Measurements from ENCODE around the gene ANKRD10.
"Not testable (repeated sequence)": the region's sequence is repeated elsewhere in the genome, so short reads cannot be mapped to it uniquely, and the experiment has no call there.

The ANKRD10 gene

GRCh38 chr13:110850840-110851239 lies 64.0 kb downstream of the ANKRD10 start:
- no peak for DNase-seq (ENCODE audit: extremely low read depth, low read depth)
- TF ChIP-seq CTCF (IDR thresholded peaks at IDR 0.05; ENCODE audit: low read depth, low read length, missing control alignments): no peak
- no peak overlapping the region for H3K4me3 ChIP-seq (replicated peaks; ENCODE audit: low read depth, low read length)

- no peak for DNase-seq (ENCODE audit: extremely low read depth, low read depth)
- H3K4me3 ChIP-seq (replicated peaks; ENCODE audit: low read depth, low read length): no peak overlapping the region
- TF ChIP-seq CTCF (IDR thresholded peaks at IDR 0.05; ENCODE audit: low read depth, low read length, missing control alignments): no peak
These were observed 64.9 kb downstream of the ANKRD10 start for GRCh38 chr13:110850006-110850405.

- no peak for TF ChIP-seq CTCF (IDR thresholded peaks at IDR 0.05; ENCODE audit: low read depth, low read length, missing control alignments)
- no peak for DNase-seq (ENCODE audit: extremely low read depth, low read depth)
- H3K4me3 ChIP-seq (replicated peaks; ENCODE audit: low read depth, low read length): no peak overlapping the region
These were observed 69.3 kb downstream of the ANKRD10 start for GRCh38 chr13:110845520-110845919.

GRCh38 chr13:110841846-110842245 lies 73.0 kb downstream of the ANKRD10 start:
- no peak for TF ChIP-seq CTCF (IDR thresholded peaks at IDR 0.05; ENCODE audit: low read depth, low read length, missing control alignments)
- DNase-seq (ENCODE audit: extremely low read depth, low read depth): no peak
- no peak overlapping the region for H3K4me3 ChIP-seq (replicated peaks; ENCODE audit: low read depth, low read length)

- DNase-seq (ENCODE audit: extremely low read depth, low read depth): no peak
- no peak overlapping the region for H3K4me3 ChIP-seq (replicated peaks; ENCODE audit: low read depth, low read length)
- TF ChIP-seq CTCF (IDR thresholded peaks at IDR 0.05; ENCODE audit: low read depth, low read length, missing control alignments): no peak
These were observed 73.5 kb downstream of the ANKRD10 start for GRCh38 chr13:110841406-110841805.

GRCh38 chr13:110838867-110839538 lies 75.9 kb downstream of the ANKRD10 start:
- no peak for DNase-seq (ENCODE audit: extremely low read depth, low read depth)
- TF ChIP-seq CTCF (IDR thresholded peaks at IDR 0.05; ENCODE audit: low read depth, low read length, missing control alignments): no peak
- H3K4me3 ChIP-seq (replicated peaks; ENCODE audit: low read depth, low read length): no peak overlapping the region

- H3K4me3 ChIP-seq (replicated peaks; ENCODE audit: low read depth, low read length): no peak overlapping the region
- TF ChIP-seq CTCF (IDR thresholded peaks at IDR 0.05; ENCODE audit: low read depth, low read length, missing control alignments): no peak
- DNase-seq (ENCODE audit: extremely low read depth, low read depth): no peak
These were observed 76.8 kb downstream of the ANKRD10 start for GRCh38 chr13:110838116-110838515.

GRCh38 chr13:110837397-110838061 lies 77.3 kb downstream of the ANKRD10 start:
- not testable (repeated sequence) for H3K4me3 ChIP-seq (replicated peaks; ENCODE audit: low read depth, low read length); DNase-seq (ENCODE audit: extremely low read depth, low read depth)
